ENCODE data around the gene POLE3.
"Not testable (repeated sequence)": the region's sequence is repeated elsewhere in the genome, so short reads cannot be mapped to it uniquely, and the experiment has no call there.

POLE3 gene

DNA sequence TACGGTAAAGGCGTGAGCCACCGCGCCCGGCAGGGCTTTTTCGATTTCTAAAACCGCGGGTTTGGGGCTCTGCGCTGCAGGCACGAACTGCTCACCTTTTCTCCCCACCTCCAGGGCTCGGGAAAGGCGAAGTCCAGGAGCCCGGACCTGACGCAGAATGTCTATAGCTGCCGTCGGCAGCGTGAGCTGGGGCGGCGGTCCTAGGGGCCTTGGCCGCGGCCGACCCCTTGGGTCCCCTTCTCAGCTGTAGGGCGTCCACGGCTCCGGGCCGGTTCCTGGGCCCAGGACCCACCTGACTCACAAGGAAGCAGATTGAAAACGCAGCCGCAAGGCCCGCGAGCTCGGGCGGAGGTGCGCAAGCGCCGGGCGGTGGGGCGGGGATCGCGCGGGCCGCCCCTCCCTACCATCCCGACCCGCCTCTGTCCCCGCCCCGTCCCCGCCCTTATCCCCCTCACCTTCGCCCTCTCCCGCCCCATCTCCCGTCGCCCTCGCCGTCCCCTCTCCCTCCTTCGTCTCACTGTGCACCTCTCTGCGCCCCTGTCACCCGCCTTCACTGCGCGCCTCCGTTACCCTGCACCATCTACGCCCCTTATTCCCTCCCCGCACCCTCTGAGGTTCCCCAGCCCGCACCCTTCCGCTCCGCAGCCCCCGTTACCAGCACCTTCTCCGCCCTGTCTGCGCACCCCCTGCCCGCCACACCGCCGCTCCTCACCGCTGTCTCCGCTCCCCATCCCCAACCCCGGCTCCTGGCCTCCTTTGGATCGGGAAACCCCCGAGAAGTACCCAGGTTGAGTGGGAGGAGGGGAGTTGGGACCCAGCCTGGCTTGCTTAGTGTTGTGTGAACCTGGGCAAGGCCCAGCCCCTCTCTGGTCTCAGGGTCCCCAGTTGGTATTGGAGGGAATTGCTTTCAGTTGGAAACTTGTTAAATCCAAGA lies 33.6 kb downstream of the POLE3 start, which contains the start of gene HDHD3:
Gene HDHD3 (minus strand): TSS at position 353 of the 934 bp plus-strand sequence. CDS start 2,632 bp downstream, outside the sequence.
- peak; percentile 53 for DNase-seq (ENCODE audit: low read depth)

DNA sequence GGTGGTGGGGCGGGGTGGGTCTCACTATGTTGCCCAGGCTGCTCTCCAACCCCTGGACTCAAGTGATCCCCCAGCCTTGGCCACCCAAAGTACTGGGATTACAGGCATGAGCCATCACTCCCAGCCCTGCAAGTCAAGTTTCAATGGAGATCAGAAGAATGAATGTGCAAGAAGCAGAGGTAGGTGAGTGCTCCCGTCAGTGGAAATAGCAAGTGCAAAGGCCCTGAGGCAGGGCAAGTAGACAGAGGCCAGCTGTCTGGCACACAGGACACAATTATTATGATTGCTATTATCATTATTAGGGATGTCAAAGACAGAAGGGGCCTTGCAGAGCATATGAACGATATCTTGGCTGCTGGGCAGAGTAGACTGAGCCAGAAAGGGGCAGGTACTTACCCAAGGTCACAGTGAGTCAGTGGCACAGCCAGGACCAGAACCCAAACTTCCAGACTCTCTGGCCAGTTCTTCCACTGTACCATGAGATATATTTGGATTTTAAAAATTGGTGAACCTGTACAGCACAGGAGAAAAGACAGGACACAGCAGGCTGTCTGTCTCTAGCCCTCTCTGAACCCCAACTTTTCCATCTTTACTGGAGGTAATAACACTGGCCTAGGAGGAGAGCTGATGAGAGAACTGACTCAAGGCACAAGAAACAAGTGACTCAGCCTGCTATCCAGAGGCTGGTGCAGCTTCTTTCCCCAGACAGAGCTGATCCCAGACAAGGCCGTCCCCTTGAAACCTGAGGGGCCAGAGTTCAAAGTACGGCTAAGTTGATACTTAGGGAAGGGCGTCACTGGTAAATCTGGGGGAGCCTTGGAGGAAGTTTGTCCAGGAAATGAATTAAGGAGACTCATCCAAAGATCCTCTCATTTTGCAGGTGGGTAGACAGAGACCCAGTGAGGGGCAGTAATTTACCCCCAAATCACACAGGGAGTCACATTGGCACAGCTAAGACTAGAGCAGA lies 35.1 kb downstream of the POLE3 start:
- no peak for DNase-seq (ENCODE audit: low read depth)

DNA sequence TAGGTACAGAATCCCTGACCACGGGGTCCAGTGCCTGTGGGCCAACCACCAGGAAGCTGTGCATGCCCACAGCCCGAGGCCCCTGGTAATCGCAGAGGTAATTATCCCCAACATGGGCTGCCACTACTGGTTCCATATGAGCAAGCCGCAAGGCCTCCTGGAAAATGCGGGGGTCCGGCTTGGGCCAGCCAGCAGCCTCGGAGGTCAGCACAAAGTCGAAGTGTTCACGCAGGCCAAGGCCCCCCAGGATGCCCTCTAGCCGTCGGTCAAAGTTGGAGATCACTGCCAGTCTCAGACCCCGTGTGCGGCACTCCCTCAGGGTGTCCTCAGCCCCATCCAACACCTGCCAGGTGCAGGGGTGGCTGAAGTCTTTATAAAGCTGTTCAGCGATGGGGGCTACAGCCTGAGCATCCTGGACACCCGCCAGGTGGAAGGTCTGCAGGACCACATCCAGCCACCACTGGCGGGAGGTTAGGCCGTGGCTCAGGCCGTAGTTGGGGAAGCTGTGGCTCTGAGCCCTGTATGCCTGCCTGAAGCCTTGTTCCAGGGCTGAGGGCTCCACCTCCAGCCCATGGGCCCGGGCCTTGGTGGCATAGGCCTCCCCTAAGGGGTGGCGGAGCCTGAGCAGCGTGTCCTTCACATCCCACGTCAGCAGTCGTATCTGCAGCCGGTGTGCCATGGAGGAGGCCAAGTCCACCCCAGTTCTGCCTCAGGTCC lies 36.6 kb downstream of the POLE3 start:
- no peak for DNase-seq (ENCODE audit: low read depth)

DNA sequence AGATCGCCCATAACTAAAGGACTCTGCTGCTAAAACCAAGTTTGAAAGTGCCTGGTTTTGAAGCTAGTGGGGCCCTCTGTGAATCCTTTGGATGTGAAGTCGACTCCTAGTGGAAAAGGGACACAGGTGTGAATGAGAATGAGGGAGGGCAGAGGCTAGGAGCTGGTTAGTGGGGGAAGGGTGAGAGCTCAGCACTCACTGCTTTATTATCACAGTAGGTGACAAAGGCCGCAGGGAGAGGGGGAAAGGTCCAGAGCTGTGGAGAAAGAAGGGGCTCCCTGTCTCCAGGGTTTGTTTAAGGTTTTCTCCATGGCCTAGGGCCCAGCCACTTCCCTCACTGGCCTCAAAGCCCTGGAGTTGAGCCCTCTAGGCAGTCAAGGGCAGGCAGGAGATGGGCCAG lies 37.2 kb downstream of the POLE3 start:
- no peak for DNase-seq (ENCODE audit: low read depth)

DNA sequence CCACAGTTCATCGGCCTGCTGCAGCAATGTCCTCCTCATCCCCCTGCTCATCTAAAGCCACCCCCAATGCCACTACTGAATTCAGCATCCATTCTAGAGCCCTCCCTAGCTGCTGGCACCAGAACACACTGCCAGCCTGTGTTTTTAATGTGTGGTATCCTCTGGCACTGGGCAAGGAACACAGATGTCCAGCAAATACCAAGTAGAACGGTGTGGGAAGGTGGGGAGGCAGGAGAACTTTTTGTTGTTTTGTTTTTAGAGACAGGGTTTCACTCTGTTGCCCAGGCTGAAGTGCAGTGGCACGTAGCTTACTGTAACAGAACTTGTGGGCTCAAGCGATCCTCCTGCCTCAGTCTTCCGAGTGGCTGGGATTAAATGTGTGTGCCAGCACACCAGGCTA lies 38.4 kb downstream of the POLE3 start:
- DNase-seq (ENCODE audit: low read depth), result no peak

DNA sequence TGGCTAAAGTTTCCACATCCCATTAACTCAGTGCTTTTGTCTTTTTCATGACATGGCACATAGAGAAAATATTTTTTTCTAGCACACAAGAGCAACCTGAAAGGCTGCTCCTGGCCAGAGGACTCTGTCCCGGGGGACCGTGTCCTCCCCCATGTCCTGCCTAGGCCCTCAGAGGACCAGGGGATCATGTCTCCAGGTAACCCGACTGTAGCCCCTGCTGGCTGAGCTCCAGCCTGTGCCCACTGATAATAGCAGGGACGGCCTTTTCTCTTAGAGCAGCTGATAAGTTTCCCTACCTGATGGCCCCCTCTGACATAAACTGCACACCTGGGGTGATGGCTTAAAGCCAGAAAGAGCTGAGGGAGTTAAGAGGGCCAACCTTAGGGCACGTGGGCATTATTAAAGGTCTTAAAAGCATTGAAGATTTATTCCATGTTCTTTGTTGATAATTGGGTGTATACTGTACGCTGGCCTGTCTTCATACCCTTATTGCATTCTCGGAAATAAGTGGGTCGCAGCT lies 39.6 kb downstream of the POLE3 start:
- no peak for DNase-seq (ENCODE audit: low read depth)

DNA sequence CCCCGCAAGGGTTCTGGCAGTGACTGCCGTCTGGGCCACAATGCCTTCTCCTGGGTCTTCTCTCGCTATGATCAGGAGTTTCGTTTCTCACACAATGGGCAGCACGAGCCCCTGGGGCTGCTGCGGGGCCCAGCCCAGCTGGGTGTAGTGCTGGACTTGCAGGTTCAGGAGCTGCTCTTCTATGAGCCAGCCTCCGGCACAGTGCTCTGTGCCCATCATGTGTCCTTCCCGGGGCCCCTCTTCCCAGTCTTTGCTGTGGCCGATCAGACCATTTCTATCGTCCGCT lies 40.7 kb downstream of the POLE3 start:
- DNase-seq (ENCODE audit: low read depth), result no peak

DNA sequence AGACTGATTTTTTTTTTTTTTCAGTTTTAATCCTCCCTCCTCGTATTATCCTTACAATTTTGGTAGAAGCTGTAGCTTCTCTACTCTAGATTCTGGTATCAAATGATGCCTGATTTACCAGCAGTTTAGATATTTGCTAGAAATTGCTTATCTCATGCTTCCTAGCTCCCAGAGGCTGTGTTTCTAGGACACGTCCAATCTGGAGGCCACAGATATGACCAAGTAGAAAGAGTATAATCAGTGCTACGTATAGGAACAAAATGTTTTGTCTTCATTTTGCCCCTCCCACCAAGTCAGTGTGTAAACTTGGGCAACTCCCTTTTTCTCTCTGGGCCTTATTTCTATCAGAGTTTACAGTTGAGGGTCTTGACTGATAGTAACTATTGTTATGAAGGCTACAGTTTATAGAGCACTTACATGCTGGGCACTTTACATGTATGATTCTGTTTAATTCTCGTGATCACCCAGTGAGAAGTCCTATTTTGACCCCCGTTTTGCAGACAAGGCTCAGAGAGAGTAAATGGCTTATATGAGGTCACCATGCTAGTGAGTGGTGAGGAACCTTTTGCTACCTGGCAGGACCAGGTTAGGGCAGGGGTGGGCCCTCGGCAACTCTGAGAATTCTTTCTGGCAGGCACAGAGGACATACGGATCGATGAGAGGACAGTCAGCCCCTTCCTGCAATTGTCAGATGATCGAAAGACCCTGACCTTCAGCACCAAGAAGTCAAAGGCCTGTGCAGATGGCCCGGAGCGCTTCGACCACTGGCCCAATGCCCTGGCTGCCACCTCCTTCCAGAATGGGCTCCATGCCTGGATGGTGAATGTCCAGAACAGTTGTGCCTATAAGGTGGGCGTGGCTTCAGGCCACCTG lies 41.3 kb downstream of the POLE3 start:
- no peak for DNase-seq (ENCODE audit: low read depth)

DNA sequence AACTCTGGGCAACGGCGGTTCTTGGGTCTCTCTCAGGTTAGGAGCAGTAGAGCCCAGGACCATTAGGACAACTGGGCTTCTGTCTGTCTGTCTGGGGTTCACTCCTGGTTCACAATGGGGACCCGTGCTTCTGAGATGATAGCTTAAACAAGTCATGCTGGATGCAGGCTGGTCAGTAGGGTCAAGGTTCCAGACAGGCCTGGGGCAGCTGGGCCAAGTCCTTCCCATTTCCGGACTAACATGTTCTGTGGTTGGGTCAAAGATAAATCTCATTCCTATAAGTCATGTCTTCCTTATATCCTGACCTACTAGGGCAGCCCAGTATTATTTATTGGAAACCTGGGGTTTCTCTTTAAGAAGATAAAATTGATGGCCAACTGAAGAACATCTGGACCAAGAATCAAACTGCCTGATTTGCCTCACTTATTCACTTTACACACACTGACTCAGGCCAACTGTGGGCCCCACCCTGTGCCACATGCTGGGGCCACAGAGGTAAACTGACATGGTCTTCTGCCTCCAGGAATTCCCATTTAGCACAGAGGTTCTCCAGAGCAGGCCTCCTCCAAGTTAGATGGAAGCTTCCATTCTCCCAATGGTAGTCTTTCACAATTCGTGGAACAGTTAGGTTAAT lies 42.0 kb downstream of the POLE3 start:
- no peak for DNase-seq (ENCODE audit: low read depth)

DNA sequence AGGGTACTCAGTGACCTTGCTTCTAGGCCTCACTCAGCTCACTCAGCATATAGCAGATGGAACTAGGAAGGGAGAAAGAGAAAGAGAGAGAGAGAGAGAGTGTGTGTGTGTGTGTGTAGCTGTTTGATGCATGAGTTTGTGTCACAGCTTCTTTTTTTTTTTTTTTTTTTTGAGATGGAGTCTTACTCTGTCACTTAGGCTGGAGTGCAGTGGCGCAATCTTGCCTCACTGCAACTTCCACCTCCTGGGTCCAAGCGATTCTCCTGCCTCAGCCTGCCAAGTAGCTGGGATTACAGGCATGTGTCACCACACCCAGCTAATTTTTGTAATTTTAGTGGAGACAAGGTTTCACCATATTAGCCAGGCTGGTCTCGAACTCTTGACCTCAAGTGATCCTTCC lies 44.8 kb downstream of the POLE3 start:
- not testable (repeated sequence) for DNase-seq (ENCODE audit: low read depth)

DNA sequence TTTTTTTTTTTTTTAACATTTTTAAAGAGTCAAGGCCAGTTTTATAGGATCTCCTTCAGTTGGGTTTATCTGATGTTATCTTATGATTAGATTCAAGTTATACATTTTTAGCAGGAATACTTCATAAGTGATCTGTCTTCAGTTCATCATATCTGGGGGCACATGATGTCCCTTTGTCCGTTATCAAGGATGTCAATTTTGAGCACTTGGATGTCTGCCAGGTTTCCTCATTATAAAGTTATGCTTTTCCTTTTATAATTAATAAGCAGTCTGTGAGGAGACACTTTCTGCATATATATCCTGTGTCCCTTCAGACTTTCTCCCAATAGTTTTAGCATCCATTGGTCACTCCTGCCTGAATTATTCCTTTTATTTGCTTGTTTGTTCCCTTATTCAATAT lies 45.5 kb downstream of the POLE3 start:
- DNase-seq (ENCODE audit: low read depth), result no peak

DNA sequence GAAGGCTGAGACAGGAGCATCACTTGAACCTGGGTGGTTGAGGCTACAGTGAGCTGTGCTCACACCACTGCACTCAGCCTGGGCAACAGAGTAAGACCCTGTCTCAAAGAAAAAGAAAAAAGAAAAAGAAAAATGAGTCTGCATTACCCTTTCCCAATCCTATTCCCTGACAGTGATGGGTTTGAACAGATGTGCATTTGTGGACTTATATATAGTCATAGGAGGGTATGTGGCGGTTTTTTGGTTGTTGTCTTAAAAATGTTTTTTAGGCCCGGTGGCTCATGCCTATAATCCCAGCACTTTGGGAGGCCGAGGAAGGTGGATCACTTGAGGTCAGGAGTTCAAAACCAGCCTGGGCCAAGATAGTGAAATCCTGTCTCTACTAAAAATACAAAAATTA lies 47.1 kb downstream of the POLE3 start:
- no peak for DNase-seq (ENCODE audit: low read depth)

DNA sequence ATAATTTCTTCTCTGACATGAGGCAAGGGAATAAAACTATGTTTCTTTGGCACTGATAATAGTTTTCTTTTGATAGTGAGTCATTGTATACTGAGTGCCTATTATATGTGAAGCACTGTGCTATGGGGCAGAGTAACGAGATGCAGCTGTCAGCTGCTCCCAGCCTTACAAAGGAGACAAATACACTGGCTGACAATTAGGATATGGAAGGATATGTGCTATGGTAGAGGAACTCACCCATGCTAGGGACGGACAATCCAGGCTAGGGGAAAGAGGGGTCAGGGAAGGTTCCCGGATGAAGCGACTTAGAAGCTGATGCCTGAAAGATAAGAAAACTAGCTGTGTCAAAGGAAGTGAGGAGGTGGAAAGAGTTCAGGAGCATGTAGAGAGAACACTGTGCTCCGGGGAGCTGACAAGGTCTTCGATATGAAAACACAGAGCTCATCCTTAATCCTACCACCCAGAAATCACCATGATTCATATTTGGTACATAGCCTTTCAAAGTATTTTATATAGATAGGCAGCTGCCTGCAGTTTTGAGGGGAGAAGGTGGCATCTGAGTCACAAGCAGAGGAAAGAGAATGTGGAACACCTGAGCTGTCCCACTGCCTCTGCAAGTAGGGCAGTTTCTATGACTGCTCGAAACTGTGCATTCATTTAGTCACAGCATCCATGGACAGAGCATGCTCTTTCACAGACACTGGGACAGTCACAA lies 49.0 kb downstream of the POLE3 start:
- no peak for DNase-seq (ENCODE audit: low read depth)

DNA sequence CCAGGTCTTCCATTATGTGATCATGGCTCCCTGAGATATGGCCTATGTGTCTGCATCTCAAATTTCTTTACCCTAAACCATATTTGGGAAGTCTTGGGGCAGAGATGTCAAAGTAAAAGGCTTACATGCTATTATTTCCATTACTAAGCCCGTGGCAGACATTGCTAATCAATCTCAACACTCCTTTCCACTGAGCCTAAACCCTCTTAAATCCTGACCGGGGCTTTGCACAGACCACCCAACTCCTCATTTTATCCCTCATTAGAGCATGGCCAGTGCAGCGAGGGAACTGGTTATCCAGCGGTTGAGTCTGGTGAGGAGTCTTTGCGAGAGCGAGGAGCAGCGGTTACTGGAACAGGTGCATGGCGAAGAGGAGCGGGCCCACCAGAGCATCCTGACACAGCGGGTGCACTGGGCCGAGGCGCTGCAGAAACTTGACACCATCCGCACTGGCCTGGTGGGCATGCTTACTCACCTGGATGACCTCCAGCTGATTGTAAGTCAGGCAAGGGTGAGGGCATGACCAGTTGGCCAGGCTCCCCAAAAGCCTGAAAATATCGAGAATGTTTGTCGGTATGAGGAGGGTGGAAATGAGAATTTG lies 50.1 kb downstream of the POLE3 start:
- no peak for DNase-seq (ENCODE audit: low read depth)

DNA sequence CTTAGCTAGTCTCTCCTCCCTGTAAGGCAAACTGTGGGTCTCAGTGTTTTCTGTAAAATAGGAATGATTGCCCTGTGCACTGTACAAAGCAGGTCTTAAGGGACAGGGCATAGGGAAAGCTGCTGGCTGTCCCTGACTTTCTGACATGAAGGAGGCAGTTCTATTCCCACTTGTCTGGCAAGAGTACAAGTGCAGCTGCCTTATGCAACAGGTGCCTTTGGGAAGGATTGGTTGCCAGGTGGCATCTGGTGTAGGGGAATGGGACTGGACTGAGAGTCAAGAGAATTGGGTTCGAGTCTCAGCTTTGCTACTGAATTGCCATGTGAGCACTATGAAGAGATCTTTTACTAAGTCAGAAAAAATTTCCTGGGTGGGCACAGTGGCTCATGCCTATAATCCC lies 51.1 kb downstream of the POLE3 start:
- no peak for DNase-seq (ENCODE audit: low read depth)

All from stimulated activated CD8-positive, alpha-beta memory T cell treated with anti-CD3 and anti-CD28 coated beads, Interleukin-15, amount 100 ng/mL, for 1 hour (primary cell).